Measurements from ENCODE around the gene TAX1BP3. TPM values are rescaled to one million over a fixed set of nuclear protein-coding genes. Genes with fewer than 3 reads are reported as not detected.

Gene TAX1BP3
- total and polyA plus RNA-seq, 2 of the 13 experiments (the other 11 are each of a cell fraction or from before 2014, with no cell fraction given) = 16.7 to 45.1 TPM

DNA sequence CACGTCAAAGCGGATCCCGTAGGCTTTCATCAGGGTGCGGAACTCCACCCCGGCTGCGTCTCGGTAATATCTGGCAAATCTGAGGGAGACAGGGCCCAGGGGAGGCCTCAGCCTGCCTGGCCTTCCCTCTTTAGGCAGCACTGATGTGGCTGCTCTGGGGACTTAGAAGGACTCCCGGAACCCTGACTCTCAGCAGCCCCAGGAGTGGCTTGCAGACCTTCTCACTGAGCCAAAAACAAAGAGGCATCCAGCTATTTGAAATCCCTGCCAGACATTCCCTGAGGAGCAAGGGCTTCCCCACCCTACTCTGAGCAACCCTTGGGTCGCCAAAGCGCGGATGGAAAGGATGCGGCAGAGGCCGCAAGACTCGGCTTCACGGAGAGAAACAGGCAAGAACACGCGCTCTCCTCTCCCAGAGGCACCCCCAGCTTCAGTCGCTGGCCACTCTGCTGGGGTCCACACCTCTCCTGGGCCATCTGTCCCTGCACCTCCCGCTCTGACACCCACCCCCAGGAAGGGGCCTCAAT lies 19.7 kb upstream of the TAX1BP3 start (continued):
- TF ChIP-seq, protein P1, sequence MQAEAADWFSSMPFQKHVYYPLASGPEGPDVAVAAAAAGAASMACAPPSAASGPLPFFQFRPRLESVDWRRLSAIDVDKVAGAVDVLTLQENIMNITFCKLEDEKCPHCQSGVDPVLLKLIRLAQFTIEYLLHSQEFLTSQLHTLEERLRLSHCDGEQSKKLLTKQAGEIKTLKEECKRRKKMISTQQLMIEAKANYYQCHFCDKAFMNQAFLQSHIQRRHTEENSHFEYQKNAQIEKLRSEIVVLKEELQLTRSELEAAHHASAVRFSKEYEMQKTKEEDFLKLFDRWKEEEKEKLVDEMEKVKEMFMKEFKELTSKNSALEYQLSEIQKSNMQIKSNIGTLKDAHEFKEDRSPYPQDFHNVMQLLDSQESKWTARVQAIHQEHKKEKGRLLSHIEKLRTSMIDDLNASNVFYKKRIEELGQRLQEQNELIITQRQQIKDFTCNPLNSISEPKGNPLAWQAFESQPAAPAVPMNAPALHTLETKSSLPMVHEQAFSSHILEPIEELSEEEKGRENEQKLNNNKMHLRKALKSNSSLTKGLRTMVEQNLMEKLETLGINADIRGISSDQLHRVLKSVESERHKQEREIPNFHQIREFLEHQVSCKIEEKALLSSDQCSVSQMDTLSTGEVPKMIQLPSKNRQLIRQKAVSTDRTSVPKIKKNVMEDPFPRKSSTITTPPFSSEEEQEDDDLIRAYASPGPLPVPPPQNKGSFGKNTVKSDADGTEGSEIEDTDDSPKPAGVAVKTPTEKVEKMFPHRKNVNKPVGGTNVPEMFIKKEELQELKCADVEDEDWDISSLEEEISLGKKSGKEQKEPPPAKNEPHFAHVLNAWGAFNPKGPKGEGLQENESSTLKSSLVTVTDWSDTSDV (CRISPR knock-in tag; IDR thresholded peaks at IDR 0.05) = no peak
- TF ChIP-seq, protein P2, sequence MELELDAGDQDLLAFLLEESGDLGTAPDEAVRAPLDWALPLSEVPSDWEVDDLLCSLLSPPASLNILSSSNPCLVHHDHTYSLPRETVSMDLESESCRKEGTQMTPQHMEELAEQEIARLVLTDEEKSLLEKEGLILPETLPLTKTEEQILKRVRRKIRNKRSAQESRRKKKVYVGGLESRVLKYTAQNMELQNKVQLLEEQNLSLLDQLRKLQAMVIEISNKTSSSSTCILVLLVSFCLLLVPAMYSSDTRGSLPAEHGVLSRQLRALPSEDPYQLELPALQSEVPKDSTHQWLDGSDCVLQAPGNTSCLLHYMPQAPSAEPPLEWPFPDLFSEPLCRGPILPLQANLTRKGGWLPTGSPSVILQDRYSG (CRISPR knock-in tag; IDR thresholded peaks at IDR 0.05) = no peak
- TF ChIP-seq ZNF878 (CRISPR knock-in tag; IDR thresholded peaks at IDR 0.05) (no peak), ZNF24 (IDR thresholded peaks at IDR 0.05) (no peak), STAT5B (CRISPR knock-in tag; IDR thresholded peaks at IDR 0.05) (no peak)
- TF ChIP-seq, protein P3, sequence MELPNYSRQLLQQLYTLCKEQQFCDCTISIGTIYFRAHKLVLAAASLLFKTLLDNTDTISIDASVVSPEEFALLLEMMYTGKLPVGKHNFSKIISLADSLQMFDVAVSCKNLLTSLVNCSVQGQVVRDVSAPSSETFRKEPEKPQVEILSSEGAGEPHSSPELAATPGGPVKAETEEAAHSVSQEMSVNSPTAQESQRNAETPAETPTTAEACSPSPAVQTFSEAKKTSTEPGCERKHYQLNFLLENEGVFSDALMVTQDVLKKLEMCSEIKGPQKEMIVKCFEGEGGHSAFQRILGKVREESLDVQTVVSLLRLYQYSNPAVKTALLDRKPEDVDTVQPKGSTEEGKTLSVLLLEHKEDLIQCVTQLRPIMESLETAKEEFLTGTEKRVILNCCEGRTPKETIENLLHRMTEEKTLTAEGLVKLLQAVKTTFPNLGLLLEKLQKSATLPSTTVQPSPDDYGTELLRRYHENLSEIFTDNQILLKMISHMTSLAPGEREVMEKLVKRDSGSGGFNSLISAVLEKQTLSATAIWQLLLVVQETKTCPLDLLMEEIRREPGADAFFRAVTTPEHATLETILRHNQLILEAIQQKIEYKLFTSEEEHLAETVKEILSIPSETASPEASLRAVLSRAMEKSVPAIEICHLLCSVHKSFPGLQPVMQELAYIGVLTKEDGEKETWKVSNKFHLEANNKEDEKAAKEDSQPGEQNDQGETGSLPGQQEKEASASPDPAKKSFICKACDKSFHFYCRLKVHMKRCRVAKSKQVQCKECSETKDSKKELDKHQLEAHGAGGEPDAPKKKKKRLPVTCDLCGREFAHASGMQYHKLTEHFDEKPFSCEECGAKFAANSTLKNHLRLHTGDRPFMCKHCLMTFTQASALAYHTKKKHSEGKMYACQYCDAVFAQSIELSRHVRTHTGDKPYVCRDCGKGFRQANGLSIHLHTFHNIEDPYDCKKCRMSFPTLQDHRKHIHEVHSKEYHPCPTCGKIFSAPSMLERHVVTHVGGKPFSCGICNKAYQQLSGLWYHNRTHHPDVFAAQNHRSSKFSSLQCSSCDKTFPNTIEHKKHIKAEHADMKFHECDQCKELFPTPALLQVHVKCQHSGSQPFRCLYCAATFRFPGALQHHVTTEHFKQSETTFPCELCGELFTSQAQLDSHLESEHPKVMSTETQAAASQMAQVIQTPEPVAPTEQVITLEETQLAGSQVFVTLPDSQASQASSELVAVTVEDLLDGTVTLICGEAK (IDR thresholded peaks at IDR 0.05) = no peak
- TF ChIP-seq, protein P3 (CRISPR knock-in tag; IDR thresholded peaks at IDR 0.05) = no peak
